ENCODE results near the gene ZBTB46.
"Not testable (repeated sequence)": the region's sequence is repeated elsewhere in the genome, so short reads cannot be mapped to it uniquely, and the experiment has no call there.

ZBTB46 gene

DNA sequence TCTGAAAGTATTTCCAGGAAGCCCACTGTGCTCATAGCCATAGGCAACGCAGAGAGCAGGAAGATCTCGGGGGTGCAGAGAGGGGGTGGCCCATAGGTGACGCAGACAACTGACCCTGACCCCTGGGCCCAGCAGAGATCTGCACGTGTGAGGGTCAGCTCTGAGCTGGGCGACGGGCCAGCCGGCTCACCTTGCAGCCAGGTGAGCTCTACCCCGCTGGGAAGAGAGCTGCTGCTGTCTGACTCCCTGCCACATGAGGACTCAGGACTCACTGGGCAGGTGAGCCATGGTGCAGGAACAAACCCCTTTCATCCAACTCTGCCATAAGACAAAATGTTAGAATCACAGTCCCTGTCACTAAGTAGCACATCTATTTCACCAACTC, 19.6 kb downstream of the ZBTB46 start:
- DNase-seq: no peak

GRCh38 chr20:63810730-63811490, 20.2 kb downstream of the ZBTB46 start:
- DNase-seq: no peak

DNA sequence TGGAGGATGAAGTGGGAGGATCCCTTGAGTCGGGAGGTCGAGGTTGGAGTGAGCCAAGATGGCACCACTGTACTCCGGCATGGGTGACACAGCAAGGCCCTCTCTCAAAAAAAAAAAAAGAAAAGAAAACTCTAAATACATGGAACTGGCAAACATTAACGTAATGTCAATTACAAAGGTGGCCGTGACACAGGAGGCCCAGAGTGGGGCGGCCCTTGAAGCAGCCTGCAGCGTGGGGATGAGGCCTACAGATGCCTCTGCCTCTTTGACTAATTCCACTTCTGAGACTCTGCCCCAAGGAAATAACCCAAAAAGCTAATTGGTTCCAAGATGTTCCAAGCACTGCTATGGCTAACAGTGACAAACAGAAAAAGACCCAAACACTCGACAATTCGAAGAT, 21.2 kb downstream of the ZBTB46 start:
- DNase-seq: no peak

- DNase-seq: no peak
Observed at GRCh38 chr20:63808964-63809674, 21.9 kb downstream of the ZBTB46 start.

DNA sequence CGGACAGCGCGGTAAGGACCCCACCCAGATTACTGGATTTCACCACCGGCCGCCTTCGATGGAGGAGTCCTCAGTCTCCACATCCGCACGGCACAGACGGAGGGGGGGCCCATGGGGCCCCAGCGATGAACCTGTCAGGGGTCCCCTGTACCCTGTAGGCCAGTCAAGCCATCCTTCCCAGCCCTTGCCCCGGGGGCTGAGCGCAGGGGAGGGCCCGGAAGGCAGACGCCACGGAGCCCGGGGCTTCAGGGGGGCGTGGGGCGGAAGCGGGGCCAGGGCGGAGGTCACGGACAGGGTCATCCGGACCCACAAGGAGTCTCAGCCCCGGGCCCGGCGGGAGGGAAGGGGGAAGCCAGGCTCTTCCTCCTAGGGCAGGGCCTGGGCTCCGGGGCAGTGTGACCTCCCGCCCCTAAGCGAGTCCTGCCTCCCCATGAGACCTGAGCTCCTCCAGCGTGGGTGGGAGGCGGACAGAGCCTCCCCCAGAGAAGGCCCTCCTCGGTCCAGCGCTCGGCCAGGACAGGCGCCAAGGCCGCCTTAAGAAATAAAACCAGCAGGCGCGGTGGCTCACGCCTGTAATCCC, 22.8 kb downstream of the ZBTB46 start:
- no peak for DNase-seq

DNA sequence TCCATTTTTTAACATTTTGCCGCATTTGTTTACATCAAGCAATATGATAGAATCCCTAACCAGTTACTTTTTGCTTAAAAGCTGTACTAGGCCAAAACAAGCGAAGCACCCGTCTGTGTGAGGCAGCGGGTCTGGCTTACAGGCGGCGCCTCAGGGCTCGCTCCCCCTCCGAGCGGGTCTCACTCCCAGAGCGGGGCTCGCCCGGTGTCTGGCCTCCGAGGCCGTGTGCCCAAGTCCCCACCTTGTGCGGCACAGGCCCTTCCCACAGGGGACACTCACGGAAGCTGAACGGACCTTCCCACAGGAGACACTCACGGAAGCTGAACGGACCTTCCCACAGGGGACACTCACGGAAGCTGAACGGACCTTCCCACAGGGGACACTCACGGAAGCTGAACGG, 23.4 kb downstream of the ZBTB46 start:
- DNase-seq: no peak

DNA sequence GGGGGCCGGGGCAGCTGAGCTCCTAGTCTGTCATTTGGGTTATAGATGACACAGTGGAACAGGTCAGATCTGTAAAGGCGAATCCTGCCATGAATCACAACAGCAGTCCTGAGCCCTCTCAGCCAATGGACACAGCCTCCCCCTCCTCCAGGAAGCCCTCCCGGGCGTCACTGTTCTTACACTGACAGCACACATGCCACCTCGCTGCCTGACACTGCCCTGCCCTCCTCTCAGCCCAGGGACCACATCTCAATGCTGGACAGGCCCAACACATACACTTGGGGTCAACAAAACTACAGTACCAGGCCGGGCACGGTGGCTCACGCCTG, 26.8 kb downstream of the ZBTB46 start:
- DNase-seq: no peak

GRCh38 chr20:63802469-63803240, 28.4 kb downstream of the ZBTB46 start:
- no peak for DNase-seq

- not testable (repeated sequence) for DNase-seq
Observed at GRCh38 chr20:63801174-63801573, 29.9 kb downstream of the ZBTB46 start.

GRCh38 chr20:63800411-63800810, 30.7 kb downstream of the ZBTB46 start:
- DNase-seq: not testable (repeated sequence)

DNA sequence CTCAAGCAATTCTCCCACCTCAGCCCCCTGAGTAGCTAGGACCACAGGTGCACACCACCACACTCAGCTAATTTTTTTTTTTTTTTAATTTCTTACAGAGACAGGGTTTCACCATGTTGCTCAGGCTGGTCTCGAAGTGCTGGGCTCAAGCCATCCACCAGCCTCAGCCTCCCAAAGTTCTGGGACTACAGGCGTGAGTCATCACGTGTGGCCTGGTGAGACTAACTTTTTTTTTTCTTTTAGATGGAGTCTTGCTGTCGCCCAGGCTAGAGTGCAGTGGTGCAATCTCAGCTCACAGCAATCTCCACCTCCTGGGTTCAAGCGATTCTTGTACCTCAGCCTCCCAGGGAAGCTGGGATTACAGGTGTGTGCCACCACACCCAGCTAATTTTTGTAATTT, 31.9 kb downstream of the ZBTB46 start:
- not testable (repeated sequence) for DNase-seq

DNA sequence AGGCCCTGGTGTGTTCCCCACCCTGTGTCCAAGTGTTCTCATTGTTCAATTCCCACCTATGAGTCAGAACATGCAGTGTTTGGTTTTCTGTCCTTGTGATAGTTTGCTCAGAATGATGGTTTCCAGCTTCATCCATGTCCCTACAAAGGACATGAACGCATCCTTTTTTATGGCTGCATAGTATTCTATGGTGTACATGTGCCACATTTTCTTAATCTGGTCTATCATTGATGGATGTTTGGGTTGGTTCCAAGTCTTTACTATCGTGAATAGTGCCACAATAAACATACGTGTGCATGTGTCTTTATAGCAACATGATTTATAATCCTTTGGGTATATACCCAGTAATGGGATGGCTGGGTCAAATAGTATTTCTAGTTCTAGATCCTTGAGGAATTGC, 33.9 kb downstream of the ZBTB46 start:
- not testable (repeated sequence) for DNase-seq

DNA sequence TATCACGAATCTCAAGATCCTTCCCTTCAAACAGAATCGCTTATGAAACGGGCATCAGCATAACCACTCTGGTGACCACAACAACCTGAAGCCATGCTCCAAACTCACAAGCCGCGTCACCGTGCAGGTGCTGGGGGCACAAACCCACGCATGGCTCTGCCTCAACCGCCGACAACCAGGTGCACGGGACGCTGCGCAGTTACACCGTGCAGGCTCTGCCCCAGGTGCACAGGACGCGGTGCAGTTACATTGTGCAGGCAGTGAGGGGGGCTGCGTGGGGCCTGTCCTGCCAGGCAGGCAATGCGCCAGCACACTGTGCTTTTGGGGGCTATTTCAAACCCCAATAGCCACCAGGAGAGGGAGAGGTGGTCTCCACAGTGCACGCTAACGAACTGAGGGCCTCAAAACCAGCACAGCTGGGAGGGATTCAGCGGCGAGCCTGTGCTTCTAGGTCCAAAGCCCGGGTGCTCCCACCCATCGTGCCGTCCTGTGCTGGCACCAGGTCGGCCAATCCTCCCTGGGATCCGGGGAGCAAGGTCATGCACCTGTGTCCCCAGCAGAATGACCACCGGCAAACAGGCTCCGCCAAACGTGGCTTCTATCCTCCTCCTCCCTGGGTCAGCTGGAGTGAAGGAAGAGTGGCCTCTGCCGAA, 35.8 kb downstream of the ZBTB46 start:
- no peak for DNase-seq

- DNase-seq: no peak
Observed at GRCh38 chr20:63794614-63795013, 36.5 kb downstream of the ZBTB46 start.

- DNase-seq: no peak
Observed at GRCh38 chr20:63792866-63793265, 38.2 kb downstream of the ZBTB46 start.

DNA sequence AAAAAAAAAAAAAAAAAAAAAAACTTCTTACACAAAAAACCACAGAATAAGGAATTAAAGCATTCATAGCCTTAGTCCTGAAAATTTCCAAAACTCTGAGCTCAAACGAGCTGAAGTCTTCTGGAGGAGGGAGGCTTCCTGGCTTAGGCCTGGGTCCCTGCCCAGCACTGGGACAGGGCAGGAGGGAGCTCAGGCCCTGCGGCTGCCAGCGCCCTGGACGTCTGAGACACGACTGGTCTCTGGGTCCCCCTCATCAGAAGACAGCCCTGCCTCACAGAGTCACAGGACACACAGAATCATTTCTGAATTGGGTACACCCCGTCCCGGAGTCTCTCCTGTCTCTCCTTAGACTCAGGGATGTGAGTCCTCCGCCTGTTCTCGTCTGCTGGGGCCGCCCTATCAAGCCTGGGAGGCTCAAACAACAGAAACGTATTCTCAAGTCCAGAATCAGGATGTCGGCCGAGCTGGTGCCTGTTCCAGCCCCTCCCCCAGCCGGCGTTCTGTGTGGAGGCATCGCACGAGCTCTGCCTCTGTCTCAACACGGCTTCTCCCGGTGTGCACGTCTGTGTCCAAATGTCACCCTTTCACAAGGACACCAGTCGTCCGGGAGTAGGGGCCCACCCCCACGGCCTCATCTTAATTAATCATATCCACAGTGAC, 39.4 kb downstream of the ZBTB46 start:
- no peak for DNase-seq

DNA sequence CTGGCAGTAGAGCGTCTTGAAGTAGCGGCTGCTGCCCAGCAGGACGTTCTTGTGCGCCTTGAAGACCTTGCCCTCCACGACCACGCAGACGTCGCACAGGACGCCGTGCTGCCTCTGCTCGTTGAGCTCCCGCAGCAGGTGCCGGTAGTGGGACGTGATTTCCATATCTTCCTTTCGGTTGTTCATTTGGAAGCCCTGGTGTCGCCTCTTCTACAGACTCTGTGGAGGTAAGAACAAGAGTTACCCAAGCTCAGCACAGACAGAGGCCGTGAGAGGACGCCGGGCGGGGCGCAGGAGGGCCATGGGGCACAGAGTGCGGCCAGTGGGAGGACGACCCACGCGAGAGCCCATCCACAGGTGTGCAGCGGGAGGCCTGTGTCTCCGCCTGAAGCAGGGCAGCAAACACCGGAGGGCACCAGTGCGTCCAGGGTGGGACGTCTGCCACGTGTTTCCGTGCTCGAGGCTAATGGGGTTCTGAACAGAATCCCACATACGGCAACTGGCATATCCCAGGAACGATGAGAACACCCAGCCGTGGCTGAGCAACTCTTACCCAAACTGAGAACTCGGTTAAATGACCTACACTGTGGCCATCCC, 40.4 kb downstream of the ZBTB46 start:
- DNase-seq: no peak

DNA sequence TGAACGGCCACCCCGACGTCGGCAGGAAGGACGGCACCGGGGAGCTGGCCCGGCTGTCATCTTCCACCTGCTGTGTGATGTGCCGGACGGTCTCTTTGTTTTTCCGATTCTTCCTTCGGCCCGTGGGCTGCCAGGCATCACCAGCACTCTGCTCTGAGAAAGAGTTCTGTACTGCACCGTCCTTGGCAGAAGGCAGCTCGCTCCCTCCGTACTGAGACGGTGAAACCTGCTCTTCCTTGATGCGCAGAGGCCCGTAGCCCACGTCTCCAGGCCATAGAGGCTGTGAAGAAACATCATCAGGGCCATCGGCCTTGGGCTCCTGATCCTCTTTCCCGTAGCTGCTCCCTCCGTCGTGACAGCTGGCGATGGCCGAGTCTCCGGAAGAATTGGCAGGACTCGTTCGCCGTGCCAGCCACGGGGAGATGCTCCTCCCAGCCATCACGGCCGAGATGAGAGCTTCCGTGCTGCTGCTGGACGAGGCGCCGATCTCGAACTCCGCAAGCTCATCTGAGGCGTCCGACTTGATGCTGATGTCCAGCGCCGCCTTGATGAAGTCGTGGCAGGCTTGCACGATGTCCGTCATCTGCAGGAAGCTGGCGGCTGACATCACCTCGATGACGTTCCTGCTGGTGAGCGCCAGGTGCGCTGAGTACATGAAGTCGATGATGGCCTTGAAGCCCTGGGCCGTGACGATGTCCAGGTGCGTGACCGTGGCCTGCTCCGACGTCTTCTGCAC, 41.1 kb downstream of the ZBTB46 start:
- DNase-seq: no peak

DNA sequence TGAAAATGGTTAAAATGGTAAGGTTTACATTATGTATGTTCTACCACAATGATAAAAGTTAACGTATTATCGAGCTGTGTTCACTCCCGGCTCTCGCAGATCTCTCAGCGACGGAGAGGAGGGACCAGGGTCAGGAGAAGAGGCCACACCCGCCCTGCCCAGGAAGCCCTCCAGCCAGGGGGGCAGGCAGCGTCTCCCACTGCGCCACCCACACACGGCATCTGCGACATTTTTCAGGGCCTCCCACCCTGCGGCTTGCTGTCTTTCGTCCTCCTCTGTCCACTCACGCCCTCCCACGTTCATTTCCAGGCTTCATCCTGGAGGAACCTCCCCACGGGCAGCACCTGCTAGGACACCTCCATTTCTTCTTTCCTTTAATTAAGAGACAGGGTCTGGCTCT, 43.3 kb downstream of the ZBTB46 start:
- no peak for DNase-seq

DNA sequence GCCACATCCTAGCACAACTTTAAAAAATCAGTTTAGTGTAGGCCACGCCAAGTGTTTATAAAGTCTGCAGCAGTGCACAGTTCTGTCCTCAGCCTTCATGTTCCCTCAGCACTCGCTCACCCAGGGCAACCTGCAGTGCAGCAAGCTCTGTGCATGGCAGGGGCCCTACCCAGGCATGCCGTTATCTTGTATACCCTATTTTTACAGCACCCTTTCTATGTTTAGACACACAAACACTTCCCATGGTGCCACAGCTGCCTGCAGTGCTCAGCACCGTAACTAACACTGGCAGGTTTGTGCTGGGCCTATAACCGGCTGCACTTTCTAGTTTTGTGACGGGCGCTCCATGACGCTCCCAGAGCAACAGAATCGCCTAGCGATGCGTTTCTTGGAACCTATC, 43.8 kb downstream of the ZBTB46 start:
- no peak for DNase-seq

DNA sequence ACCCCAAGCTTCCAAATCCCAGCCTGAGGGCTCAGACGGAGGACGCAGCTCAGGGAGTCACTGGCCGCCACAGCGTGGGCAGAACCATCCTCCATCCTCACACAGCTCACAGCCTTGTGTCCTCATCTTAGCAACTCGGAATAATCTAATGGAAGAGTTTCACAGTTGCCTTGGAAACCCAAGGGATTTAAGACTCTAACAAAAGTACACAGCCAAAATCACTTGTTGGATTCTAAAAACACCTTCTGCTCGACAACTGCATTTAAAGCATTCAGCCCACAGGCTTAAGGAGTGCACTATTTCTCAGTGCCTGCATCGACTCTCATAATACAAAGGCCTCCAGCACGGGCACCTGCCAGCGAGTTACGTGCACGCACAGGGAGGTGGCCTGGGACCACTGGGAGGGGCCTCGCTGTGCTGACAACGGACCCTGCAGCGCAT, 45.4 kb downstream of the ZBTB46 start:
- DNase-seq: no peak
